Mucosa of descending colon (tissue), 3 donors: Measurements from ENCODE around the gene WWC2. TPM values are rescaled to one million over a fixed set of nuclear protein-coding genes. Genes with fewer than 3 reads are reported as not detected.

Experiments
- ATAC-seq: fragments of 200-7000 bp; cut with Tn5 transposase; one replicate; pipeline ENCODE4 v1.9.1; 2020; ENCODE audit warnings: mild to moderate bottlenecking, moderate library complexity
- DNase-seq, 3 donors: peaks; one replicate each; pipeline ENCODE4 v3.0.0-alpha.2; 2020
- H3K36me3 ChIP-seq: fragments of 200-600 bp; one replicate; pipeline ENCODE4 v1.8.0; 2021; ENCODE audit warnings: low read depth, mild to moderate bottlenecking
- H3K4me1 ChIP-seq: fragments of 200-600 bp; one replicate; pipeline ENCODE4 v1.8.0; 2021; ENCODE audit warnings: low read depth, mild to moderate bottlenecking
- H3K4me3 ChIP-seq: fragments of 200-600 bp; one replicate; pipeline ENCODE4 v1.8.0; 2021; ENCODE audit warnings: mild to moderate bottlenecking
- H3K9me3 ChIP-seq: fragments of 200-600 bp; one replicate; pipeline ENCODE4 v1.8.0; 2021; ENCODE audit warnings: mild to moderate bottlenecking
- CTCF ChIP-seq: fragments of 200-600 bp; IDR thresholded peaks from one replicate; pipeline ENCODE4 v1.8.0; 2022; ENCODE audit warnings: antibody characterized with exemption, mild to moderate bottlenecking
- intact Hi-C, 2 donors: fragments of 100-400 bp; cut with DNase I in 1 of 2; cut with micrococcal nuclease in 1 of 2; formaldehyde crosslinking; loops; one replicate each; pipeline versions ENCODE4 v1.11.0 to v1.11.1; 2022; cut with DNase I, micrococcal nuclease
- total RNA-seq, 3 donors: library from RNA; stranded (reverse); fragmentation: NEBNext Ultra II Directional in 2 of 3; extraction: Animal tissue kit (Norgen Biotek cat#: 25700) in 2 of 3; gene quantifications; one replicate each; pipeline versions ENCODE4 v1.2.1 to v1.2.4, GENCODE V29; 2021 to 2023
- donor health status: DM: no; HTN: no; CAD: no; lungs with moderate emphysema.
- donor health status: DM: no; HTN: no; CAD: no.
- donor health status: DM: no; HTN: yes; CAD: no.

The WWC2 gene
- total RNA-seq, 3 donors from 2014 or later, result 6.4 to 31.2 (median 7.7) TPM

- Histone ChIP-seq H3K36me3 (no peaks in the 10 kb centered on the region), H3K9me3 (no peaks in the 10 kb centered on the region), H3K4me1 (peaks cover 4% of the 10 kb centered on the region), H3K4me3 (no peak overlapping the region)
- ATAC-seq, result no peak
- intact Hi-C loops, result no loop called here
- no peak for DNase-seq
- TF ChIP-seq CTCF, result no peak
Observed at GRCh38 chr4:183165376-183165775, 66.3 kb downstream of the WWC2 start.

GRCh38 chr4:183170894-183171293, 71.8 kb downstream of the WWC2 start:
- H3K4me3 ChIP-seq, result no peak overlapping the region
- no peak for TF ChIP-seq CTCF
- DNase-seq (no peak), ATAC-seq (no peak)
- no peaks in the 10 kb centered on the region for H3K9me3 ChIP-seq
- intact Hi-C loops, result no loop called here
- peaks cover 4% of the 10 kb centered on the region for H3K4me1 ChIP-seq
- no peaks in the 10 kb centered on the region for H3K36me3 ChIP-seq

- intact Hi-C loops, result no loop called here
- Histone ChIP-seq H3K4me1 (peaks cover 4% of the 10 kb centered on the region), H3K36me3 (no peaks in the 10 kb centered on the region), H3K4me3 (no peak overlapping the region), H3K9me3 (no peaks in the 10 kb centered on the region)
- DNase-seq (no peak), ATAC-seq (peak; percentile 32)
- TF ChIP-seq CTCF, result no peak
Observed at GRCh38 chr4:183171484-183172267, 72.6 kb downstream of the WWC2 start.

- no peak for TF ChIP-seq CTCF
- no peaks in the 10 kb centered on the region for H3K9me3 ChIP-seq
- no peaks in the 10 kb centered on the region for H3K36me3 ChIP-seq
- H3K4me1 ChIP-seq, result peaks cover 4% of the 10 kb centered on the region
- no peak overlapping the region for H3K4me3 ChIP-seq
- no peak for ATAC-seq
- DNase-seq, result no peak
- intact Hi-C loops, result no loop called here
Observed at GRCh38 chr4:183172881-183173280, 73.8 kb downstream of the WWC2 start.

GRCh38 chr4:183173580-183174526, 74.8 kb downstream of the WWC2 start:
- ATAC-seq, result no peak
- Histone ChIP-seq H3K36me3 (no peaks in the 10 kb centered on the region), H3K9me3 (no peaks in the 10 kb centered on the region), H3K4me1 (peaks cover 4% of the 10 kb centered on the region), H3K4me3 (no peak overlapping the region)
- intact Hi-C loops, result no loop called here
- no peak for TF ChIP-seq CTCF
- DNase-seq, result no peak
